GM19239 (cell line): ENCODE measurements around the gene PLEKHO1.
"Not testable (repeated sequence)": the region's sequence is repeated elsewhere in the genome, so short reads cannot be mapped to it uniquely, and the experiment has no call there.

ENCODE experiments used
- DNase-seq: peaks from one replicate; pipeline ENCODE4 v3.0.0; 2011; ENCODE audit warnings: low spot score; ENCODE audit not compliant: insufficient read length
- FAIRE-seq: peaks from 2 replicates; lab custom pipeline; 2011; peaks lifted over from hg19 to GRCh38; lab: Jason Lieb, UNC

Gene PLEKHO1

GRCh38 chr1:150149271-150150132, at the start of gene PLEKHO1:
TSS of gene PLEKHO1 (plus strand) at chr1:150149916. CDS start at chr1:150150258, 342 bp downstream.
- peak; percentile 86 for FAIRE-seq
- DNase-seq = peak; percentile 70

- DNase-seq = no peak
- no peak for FAIRE-seq
These were observed 46.7 kb upstream of the PLEKHO1 start for GRCh38 chr1:150102986-150103385.

- DNase-seq = no peak
- FAIRE-seq = no peak
These were observed 43.4 kb upstream of the PLEKHO1 start for GRCh38 chr1:150106341-150106740.

- FAIRE-seq (peak; percentile 89), DNase-seq (peak; percentile 5)
These were observed 40.1 kb upstream of the PLEKHO1 start for GRCh38 chr1:150109586-150109985.

- no peak for FAIRE-seq
- DNase-seq = no peak
These were observed 39.6 kb upstream of the PLEKHO1 start for GRCh38 chr1:150110116-150110515.

- DNase-seq = no peak
- FAIRE-seq = no peak
These were observed 38.0 kb upstream of the PLEKHO1 start for GRCh38 chr1:150111670-150112069.

GRCh38 chr1:150115121-150115520, 34.6 kb upstream of the PLEKHO1 start:
- DNase-seq (no peak), FAIRE-seq (no peak)

GRCh38 chr1:150118716-150119115, 31.0 kb upstream of the PLEKHO1 start:
- no peak for FAIRE-seq
- no peak for DNase-seq

GRCh38 chr1:150121236-150121862, 28.4 kb upstream of the PLEKHO1 start:
- DNase-seq = no peak
- no peak for FAIRE-seq

- DNase-seq (no peak), FAIRE-seq (no peak)
These were observed 22.9 kb upstream of the PLEKHO1 start for GRCh38 chr1:150126811-150127210.

- no peak for FAIRE-seq
- no peak for DNase-seq
These were observed 22.3 kb upstream of the PLEKHO1 start for GRCh38 chr1:150127464-150127863.

- no peak for FAIRE-seq
- no peak for DNase-seq
These were observed 21.8 kb upstream of the PLEKHO1 start for GRCh38 chr1:150127868-150128267.

- FAIRE-seq (peak; percentile 18), DNase-seq (no peak)
These were observed 17.3 kb upstream of the PLEKHO1 start for GRCh38 chr1:150132372-150132771.

GRCh38 chr1:150134537-150134936, 15.2 kb upstream of the PLEKHO1 start:
- FAIRE-seq = no peak
- no peak for DNase-seq

- DNase-seq, FAIRE-seq: not testable (repeated sequence)
These were observed 14.3 kb upstream of the PLEKHO1 start for GRCh38 chr1:150135400-150135799.

- FAIRE-seq (no peak), DNase-seq (no peak)
These were observed 11.7 kb upstream of the PLEKHO1 start for GRCh38 chr1:150138044-150138443.

GRCh38 chr1:150141452-150141851, 8.3 kb upstream of the PLEKHO1 start:
- DNase-seq = no peak
- FAIRE-seq = no peak

GRCh38 chr1:150142083-150142482, 7.6 kb upstream of the PLEKHO1 start:
- no peak for DNase-seq
- FAIRE-seq = no peak

- DNase-seq (no peak), FAIRE-seq (no peak)
These were observed 5.1 kb upstream of the PLEKHO1 start for GRCh38 chr1:150144606-150145005.

- FAIRE-seq, DNase-seq: not testable (repeated sequence)
These were observed 3.7 kb upstream of the PLEKHO1 start for GRCh38 chr1:150146016-150146415.

GRCh38 chr1:150146849-150147542, 2.7 kb upstream of the PLEKHO1 start:
- FAIRE-seq = no peak

More at GRCh38 chr1:150146849-150147542, 2.7 kb upstream of the PLEKHO1 start:
- DNase-seq = no peak
